Measurements from ENCODE around the gene NRCAM.
"Not testable (repeated sequence)": the region's sequence is repeated elsewhere in the genome, so short reads cannot be mapped to it uniquely, and the experiment has no call there.

Gene NRCAM

GRCh38 chr7:108303332-108303731 is 152.9 kb downstream of the NRCAM start:
- DNase-seq, result no peak

DNA sequence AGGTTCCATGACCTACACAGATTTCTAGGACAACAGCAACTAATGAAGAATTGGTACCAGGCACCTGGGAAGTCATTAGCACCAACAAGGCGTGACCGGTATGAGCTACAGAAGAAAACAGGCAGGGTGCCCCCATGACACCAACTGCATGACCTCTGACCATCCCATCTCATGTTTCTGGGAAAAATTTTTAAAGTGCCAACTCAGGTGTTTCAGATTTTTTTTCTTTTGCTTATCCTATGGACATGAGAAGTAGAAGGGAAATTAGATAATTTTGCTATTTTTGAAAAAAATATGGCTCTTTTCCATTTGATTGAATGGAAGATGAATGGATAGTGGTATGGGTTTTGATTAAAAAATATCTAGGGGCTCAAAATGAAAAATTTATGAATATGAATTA is 154.8 kb downstream of the NRCAM start:
- no peak for DNase-seq

- no peak for DNase-seq
Measured at GRCh38 chr7:108299251-108299973, 156.8 kb downstream of the NRCAM start.

GRCh38 chr7:108296911-108297310 is 159.3 kb downstream of the NRCAM start:
- DNase-seq, result no peak

- DNase-seq, result peak; percentile 15 to 30
Measured at GRCh38 chr7:108294595-108294994, 161.6 kb downstream of the NRCAM start.

- no peak for DNase-seq
Measured at GRCh38 chr7:108293149-108293612, 163.1 kb downstream of the NRCAM start.

DNA sequence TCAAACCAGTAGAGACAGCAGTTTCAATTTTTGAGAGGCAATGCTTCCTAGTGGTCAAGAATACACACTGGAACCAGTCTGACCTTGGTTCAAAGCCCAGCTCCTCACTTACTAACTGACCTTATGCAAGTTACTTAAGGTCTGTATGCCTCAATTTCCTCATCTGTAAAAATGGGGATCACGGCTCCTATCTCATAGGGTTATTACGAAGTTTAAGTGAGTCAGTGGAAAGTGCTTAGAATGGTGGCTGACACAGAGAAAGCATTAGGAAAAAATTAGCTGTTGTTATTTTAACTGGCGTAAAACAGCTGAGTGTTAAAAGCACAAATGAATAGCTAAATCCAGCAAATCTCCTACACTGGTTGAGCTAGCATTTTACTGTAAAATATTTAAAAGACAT is 163.7 kb downstream of the NRCAM start:
- DNase-seq, result no peak

GRCh38 chr7:108291791-108292440 is 164.3 kb downstream of the NRCAM start:
- DNase-seq, result no peak

GRCh38 chr7:108291152-108291508 is 165.1 kb downstream of the NRCAM start:
- no peak for DNase-seq

DNA sequence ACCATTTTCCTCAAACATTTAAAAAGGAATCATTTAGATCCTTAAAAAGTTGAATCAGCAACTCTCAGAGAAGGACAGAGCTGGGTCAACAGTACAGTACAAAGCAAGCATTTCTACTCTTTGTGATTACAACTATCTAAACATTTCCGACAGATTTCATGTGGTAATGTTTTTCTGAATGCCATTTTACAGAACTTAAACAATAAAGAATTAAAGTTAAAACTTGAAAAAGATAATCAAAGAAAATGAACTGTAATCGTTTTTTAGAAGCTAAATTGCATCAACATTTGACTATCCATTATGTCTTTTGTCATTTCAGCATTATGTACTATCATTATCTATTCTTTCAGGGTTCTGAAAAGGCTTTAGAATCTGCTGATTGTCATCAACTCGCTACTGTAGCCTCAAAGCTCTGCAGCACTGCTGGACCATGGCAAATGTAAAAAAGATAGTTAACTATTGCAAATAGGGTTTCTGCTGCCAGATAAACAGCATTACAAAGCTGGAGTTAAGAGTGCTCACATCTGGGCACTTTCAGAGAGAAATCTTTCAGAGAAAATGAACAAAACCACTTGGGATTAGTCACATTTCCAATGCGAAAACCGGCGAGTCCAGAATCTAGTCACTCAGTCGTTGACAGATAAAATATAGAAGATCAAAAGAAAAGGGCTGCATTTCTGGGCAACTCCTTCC is 165.6 kb downstream of the NRCAM start:
- peak in 1 of 2 experiments; percentile 15 for DNase-seq

GRCh38 chr7:108289852-108290251 is 166.4 kb downstream of the NRCAM start:
- DNase-seq, result no peak

DNA sequence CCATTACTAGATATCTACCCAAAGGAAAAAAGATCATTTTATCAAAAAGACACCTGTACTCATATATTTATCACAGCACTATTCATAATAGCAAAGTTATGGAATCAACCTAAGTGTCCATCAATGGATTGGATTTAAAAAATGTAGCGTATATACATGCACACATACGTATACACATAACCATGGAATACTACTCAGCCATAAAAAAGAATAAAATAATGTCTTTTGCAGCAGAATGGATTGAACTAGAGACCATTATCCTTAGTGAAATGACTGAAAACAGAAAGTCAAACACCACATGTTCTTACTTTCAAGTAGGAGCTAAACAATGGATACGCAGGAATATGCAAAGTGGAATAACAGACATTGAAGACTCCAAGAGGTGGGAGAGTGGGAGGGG is 168.4 kb downstream of the NRCAM start:
- no peak for DNase-seq

GRCh38 chr7:108286290-108286904 is 169.8 kb downstream of the NRCAM start:
- no peak for DNase-seq

GRCh38 chr7:108285778-108286177 is 170.5 kb downstream of the NRCAM start:
- DNase-seq, result no peak

DNA sequence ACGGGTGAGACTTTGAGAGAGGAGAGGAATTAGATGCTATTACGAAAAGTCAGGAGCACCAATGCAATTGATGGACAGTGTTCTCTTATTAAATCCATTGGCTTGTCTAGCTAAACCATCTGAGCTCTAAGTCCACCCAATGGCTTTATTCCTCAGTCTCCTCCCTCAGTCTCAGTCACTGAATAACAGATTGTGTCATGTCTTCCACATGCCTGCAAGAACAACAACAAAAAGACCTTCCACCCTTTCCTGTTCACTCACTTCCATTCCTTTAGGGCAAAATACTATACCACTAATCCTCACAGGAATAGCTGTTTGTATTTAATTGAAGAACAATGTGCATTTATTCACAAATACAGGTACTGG is 171.2 kb downstream of the NRCAM start:
- DNase-seq, result no peak

- no peak for DNase-seq
Measured at GRCh38 chr7:108284349-108285002, 171.8 kb downstream of the NRCAM start.

- DNase-seq, result no peak
Measured at GRCh38 chr7:108283252-108283651, 173.0 kb downstream of the NRCAM start.

DNA sequence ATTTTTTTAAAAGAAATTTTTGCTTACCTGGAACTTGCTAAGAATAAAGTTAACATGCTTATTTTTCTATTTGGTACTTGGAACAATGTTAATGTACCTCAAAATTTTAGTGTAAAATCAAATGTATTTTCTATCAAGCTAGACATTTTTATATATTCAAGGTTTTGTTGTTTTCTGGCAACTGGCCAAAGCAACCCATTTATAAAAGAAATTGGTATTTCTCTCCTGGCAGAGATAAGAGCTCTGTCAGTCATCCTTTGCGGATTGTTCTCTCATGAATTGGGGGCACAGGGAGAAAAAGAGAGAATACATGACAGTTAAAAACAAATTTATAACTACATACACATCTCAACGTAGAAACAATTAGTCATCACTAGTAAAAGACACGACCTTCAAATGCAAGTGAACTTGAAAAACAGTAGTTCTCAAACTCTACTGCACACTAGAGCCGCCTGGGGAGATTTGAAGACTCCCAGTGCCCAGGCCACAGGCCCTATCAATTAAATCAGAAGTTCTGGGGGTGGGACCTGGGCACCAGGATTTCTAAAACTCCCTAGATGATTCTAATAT is 173.7 kb downstream of the NRCAM start:
- DNase-seq, result no peak

GRCh38 chr7:108280136-108280535 is 176.1 kb downstream of the NRCAM start:
- no peak for DNase-seq

GRCh38 chr7:108278776-108279175 is 177.5 kb downstream of the NRCAM start:
- no peak for DNase-seq

- DNase-seq, result no peak
Measured at GRCh38 chr7:108278281-108278680, 178.0 kb downstream of the NRCAM start.

DNA sequence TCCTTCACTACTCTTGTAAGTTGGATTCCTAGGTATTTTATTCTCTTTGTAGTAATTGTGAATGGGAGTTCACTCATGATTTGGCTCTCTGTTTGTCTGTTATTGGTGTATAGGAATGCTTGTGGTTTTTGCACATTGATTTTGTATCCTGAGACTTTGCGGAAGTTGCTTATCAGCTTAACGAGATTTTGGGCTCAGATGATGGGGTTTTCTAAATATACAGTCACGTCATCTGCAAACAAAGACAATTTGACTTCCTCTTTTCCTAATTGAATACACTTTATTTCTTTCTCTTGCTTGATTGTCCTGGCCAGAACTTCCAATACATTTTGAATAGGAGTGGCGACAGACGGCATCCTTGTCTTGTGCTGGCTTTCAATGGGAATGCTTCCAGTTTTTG is 181.8 kb downstream of the NRCAM start:
- DNase-seq, result not testable (repeated sequence)

DNA sequence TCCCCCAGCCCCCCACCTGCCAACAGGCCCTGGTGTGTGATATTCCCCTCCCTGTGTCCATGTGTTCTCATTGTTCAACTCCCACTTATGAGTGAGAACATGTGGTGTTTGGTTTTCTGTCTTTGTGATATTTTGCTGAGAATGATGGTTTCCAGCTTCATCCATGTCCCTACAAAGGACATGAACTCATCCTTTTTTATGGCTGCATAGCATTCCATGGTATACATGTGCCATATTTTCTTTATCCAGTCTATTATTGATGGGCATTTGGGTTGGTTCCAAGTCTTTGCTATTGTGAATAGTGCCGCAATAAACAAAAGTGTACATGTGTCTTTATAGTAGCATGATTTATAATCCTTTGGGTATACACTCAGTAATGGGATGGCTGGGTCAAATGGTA is 183.3 kb downstream of the NRCAM start:
- DNase-seq, result not testable (repeated sequence)
